OCI-LY1 (cell line): ENCODE measurements around the gene IL36G.

Experiments used
- H2AFZ ChIP-seq: fragments of 200-600 bp; sonication (generic), shearing (Covaris generic); 2 replicates; pipeline ENCODE4 v1.6.0; 2014; ENCODE audit warnings: antibody characterized with exemption, mild to moderate bottlenecking, low read length
- H3F3A ChIP-seq: fragments of 200-600 bp; sonication (generic), shearing (Covaris generic); 2 replicates; pipeline ENCODE4 v1.6.0; 2014; ENCODE audit warnings: mild to moderate bottlenecking, antibody characterized with exemption, low read length, moderate library complexity; ENCODE audit not compliant: insufficient read depth
- H3K27ac ChIP-seq: fragments of 200-600 bp; sonication (generic); 2 replicates; pipeline ENCODE4 v1.5.1; 2014; ENCODE audit warnings: low read length, mixed run types, mild to moderate bottlenecking, low read depth; ENCODE audit not compliant: poor library complexity, severe bottlenecking
- H3K27me3 ChIP-seq: fragments of 200-600 bp; sonication (generic); 2 replicates; pipeline ENCODE4 v1.6.0; 2014; ENCODE audit warnings: antibody characterized with exemption, mild to moderate bottlenecking, low read length, moderate library complexity; ENCODE audit not compliant: insufficient read depth
- H3K36me3 ChIP-seq: fragments of 200-600 bp; sonication (generic); 2 replicates; pipeline ENCODE4 v1.6.1; 2014; ENCODE audit warnings: mild to moderate bottlenecking, antibody characterized with exemption, low read length, moderate library complexity, mixed read lengths; ENCODE audit not compliant: insufficient read depth
- H3K4me1 ChIP-seq: fragments of 200-600 bp; sonication (generic); 2 replicates; pipeline ENCODE4 v1.5.1; 2014; ENCODE audit warnings: mild to moderate bottlenecking, low read length, moderate library complexity; ENCODE audit not compliant: insufficient read depth, severe bottlenecking
- H3K4me2 ChIP-seq: fragments of 200-600 bp; sonication (generic), shearing (Covaris generic); 2 replicates; pipeline ENCODE4 v1.6.1; 2014; ENCODE audit warnings: low read length
- H3K4me3 ChIP-seq: fragments of 200-600 bp; sonication (generic); 2 replicates; pipeline ENCODE4 v1.5.1; 2014; ENCODE audit warnings: low read length, low read depth, mild to moderate bottlenecking, mixed read lengths; ENCODE audit not compliant: poor library complexity, severe bottlenecking
- H3K79me2 ChIP-seq: fragments of 200-600 bp; shearing (Covaris generic); 2 replicates; pipeline ENCODE4 v1.6.1; 2016; ENCODE audit warnings: mixed run types, low read length, mixed read lengths; ENCODE audit not compliant: insufficient read depth
- H3K9ac ChIP-seq: fragments of 200-600 bp; sonication (generic), shearing (Covaris generic); 2 replicates; pipeline ENCODE4 v1.6.1; 2014; ENCODE audit warnings: mild to moderate bottlenecking, low read length, mixed read lengths
- H3K9me2 ChIP-seq: fragments of 200-600 bp; sonication (generic), shearing (Covaris generic); 2 replicates; pipeline ENCODE4 v1.6.1; 2014; ENCODE audit warnings: low read depth, mild to moderate bottlenecking, low read length, mixed read lengths
- H3K9me3 ChIP-seq: fragments of 200-600 bp; shearing (Covaris generic); 2 replicates; pipeline ENCODE4 v1.6.1; 2014; ENCODE audit warnings: low read length, mixed read lengths
- H4K20me1 ChIP-seq: fragments of 200-600 bp; sonication (generic), shearing (Covaris generic); 2 replicates; pipeline ENCODE4 v1.6.0; 2016; ENCODE audit warnings: mild to moderate bottlenecking, low read length; ENCODE audit not compliant: insufficient read depth
- CTCF ChIP-seq: fragments of 200-600 bp; sonication (generic), shearing (Covaris generic); IDR thresholded peaks from 2 replicates; pipeline ENCODE4 v1.5.1; 2017; ENCODE audit warnings: mild to moderate bottlenecking, antibody characterized with exemption, low read length, moderate library complexity, mixed read lengths
- EZH2 ChIP-seq: fragments of 200-600 bp; sonication (generic), shearing (Covaris generic); IDR thresholded peaks from 2 replicates; pipeline ENCODE4 v1.8.0; 2017; ENCODE audit warnings: borderline replicate concordance, mixed run types, mild to moderate bottlenecking, antibody characterized with exemption, low read length, moderate library complexity, mixed read lengths

The IL36G gene

DNA sequence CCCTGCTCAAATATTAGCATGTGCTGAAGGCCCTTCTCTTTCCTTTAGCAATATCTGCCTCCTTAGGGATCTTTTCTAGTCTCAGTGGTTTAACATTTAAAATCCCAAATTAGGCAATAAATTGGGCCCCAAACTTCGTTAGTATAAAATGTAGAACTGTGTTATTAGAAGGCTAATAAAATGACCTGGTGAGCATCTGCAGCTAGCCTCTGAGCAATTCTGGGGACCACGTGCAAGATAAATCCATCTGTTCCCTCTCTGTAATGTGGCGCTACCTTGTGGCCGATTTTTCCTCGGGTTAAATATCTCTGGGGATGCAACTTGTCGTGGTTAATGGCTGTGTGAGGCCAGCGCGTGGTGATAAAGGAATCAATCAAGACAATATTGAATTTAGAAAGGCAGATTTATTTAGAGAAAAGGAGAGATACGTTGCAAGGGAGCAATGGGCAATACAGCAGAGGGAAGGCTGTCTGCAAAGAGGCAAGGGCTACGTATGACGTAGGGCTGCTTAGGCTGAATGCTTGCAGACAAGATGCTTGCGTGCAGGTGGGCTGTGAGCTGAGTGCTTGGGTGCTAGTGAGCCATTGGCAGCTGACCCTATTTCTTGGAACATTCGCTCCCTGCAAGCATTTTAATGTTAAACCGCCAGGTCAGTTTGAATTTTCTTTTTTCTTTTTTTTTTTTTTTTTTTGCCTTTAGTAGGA, 18.5 kb upstream of the IL36G start:
- Histone ChIP-seq H3K36me3 (no peaks in the 10 kb centered on the region), H3K27ac (no peak overlapping the region), H3K9me3 (no peaks in the 10 kb centered on the region), H3K9ac (no peak overlapping the region), H3K79me2 (no peaks in the 10 kb centered on the region), H3F3A (no peaks in the 10 kb centered on the region), H3K4me2 (no peak overlapping the region), H2AFZ (no peak overlapping the region), H4K20me1 (no peaks in the 10 kb centered on the region), H3K27me3 (no peaks in the 10 kb centered on the region; the same call in 1 of the 2 replicates), H3K4me3 (no peak overlapping the region), H3K4me1 (no peaks in the 10 kb centered on the region), H3K9me2 (no peaks in the 10 kb centered on the region)
- TF ChIP-seq EZH2 (no peak), CTCF (no peak)

GRCh38 chr2:112960230-112960825, 17.5 kb upstream of the IL36G start:
- no peak overlapping the region for H3K4me2 ChIP-seq
- no peaks in the 10 kb centered on the region; the same call in 1 of the 2 replicates for H3K27me3 ChIP-seq
- TF ChIP-seq EZH2: no peak
- no peak for TF ChIP-seq CTCF
- no peaks in the 10 kb centered on the region for H3K9me2 ChIP-seq
- no peaks in the 10 kb centered on the region for H3K4me1 ChIP-seq
- no peak overlapping the region for H3K9ac ChIP-seq
- no peaks in the 10 kb centered on the region for H4K20me1 ChIP-seq
- H3K9me3 ChIP-seq: no peaks in the 10 kb centered on the region
- H3K4me3 ChIP-seq: no peak overlapping the region
- no peak overlapping the region for H2AFZ ChIP-seq
- no peaks in the 10 kb centered on the region for H3K79me2 ChIP-seq
- H3K36me3 ChIP-seq: no peaks in the 10 kb centered on the region
- H3F3A ChIP-seq: no peaks in the 10 kb centered on the region
- no peak overlapping the region for H3K27ac ChIP-seq

DNA sequence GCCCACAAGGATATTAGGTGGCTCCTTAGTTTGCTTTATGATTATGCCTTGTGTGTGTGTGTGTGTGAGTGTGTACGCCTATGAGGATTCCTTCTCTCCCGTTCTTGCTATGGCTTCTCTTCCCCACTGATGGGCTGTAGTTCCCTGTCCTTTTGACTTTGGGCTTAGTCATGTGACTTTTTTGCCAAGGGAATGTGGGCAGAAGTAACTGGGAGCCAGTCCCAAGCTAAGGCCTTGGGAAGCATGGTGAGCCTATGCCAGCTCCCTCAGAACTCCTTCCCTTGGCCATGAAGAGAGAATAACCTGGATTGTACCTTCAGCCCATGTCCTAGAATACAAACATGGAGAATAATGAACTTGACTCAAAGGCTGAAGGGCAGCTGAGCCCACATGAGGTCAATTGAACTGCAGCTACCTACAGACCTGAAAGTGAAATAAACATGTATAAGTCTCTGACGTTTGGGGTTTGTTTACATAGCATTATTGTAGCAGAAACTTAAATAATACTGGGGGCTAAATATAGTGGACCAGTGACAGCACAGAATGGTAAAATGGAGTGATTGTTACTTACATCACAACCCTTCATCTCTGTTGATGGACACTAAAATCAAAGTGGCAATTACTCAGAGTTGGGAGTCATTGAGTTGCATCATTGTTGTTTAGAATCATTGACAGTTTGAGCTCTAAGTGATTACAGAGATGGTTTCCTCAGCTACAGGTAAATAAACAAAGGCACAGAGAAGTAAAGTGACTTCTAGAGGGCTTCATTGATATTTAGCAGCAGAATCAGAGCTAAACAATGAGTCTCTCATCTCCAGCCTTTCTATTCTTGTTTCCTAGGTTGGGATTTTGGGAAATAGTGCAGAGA, 15.3 kb upstream of the IL36G start:
- Histone ChIP-seq H3K9me3 (no peaks in the 10 kb centered on the region), H3K4me2 (no peak overlapping the region), H3K79me2 (no peaks in the 10 kb centered on the region), H3K9me2 (no peaks in the 10 kb centered on the region), H3K27me3 (no peaks in the 10 kb centered on the region), H3K36me3 (no peaks in the 10 kb centered on the region), H3F3A (no peaks in the 10 kb centered on the region), H3K4me1 (no peaks in the 10 kb centered on the region), H2AFZ (no peak overlapping the region), H3K4me3 (no peak overlapping the region), H4K20me1 (no peaks in the 10 kb centered on the region), H3K27ac (no peak overlapping the region), H3K9ac (no peak overlapping the region)
- TF ChIP-seq EZH2 (no peak), CTCF (no peak)
